HepG2 (cell line): ENCODE results near the gene SERTAD3. TPM values are rescaled to one million over a fixed set of nuclear protein-coding genes. Genes with fewer than 3 reads are reported as not detected.

ENCODE experiments used
- ATAC-seq: fragments of 200-7000 bp; cut with Tn5 transposase; 3 replicates; pipeline ENCODE4 v1.9.1; 2020; ENCODE audit warnings: mild to moderate bottlenecking, moderate library complexity
- BruUV-seq: library from RNA; stranded (reverse); fragments of 400-500 nt; replicated peaks from 2 replicates; lab custom pipeline; 2021; lab: Mats Ljungman, UMichigan
- CTCF ChIA-PET: fragments of 300-600 bp; formaldehyde crosslinking; extraction: SDS; loops from one replicate; lab custom pipeline; 2021; ENCODE audit warnings: low total read pairs, inconsistent platforms, low intra/inter-chr PET ratio; lab: Yijun Ruan, JAX
- POLR2A ChIA-PET: fragments of 350-600 bp; sonication (Branson Sonifier 250); formaldehyde crosslinking; loops from one replicate; lab custom pipeline; 2020; ENCODE audit warnings: antibody characterized with exemption, inconsistent platforms; lab: Yijun Ruan, JAX
- DNase-seq: peaks from one replicate; pipeline ENCODE4 v3.0.0-alpha.2; 2015; ENCODE audit warnings: low spot score
- FAIRE-seq: peaks from 3 replicates; lab custom pipeline; 2011; peaks lifted over from hg19 to GRCh38; lab: Jason Lieb, UNC
- H2AFZ ChIP-seq: one replicate; pipeline ENCODE4 v1.6.1; 2011; ENCODE audit warnings: low read length, inconsistent platforms
- H3K27ac ChIP-seq: fragments of 300-600 bp; 3 replicates; pipeline ENCODE4 v1.8.0; 2011; ENCODE audit warnings: mixed run types, mild to moderate bottlenecking, mixed read lengths, low read length, inconsistent platforms; ENCODE audit not compliant: insufficient read depth; ENCODE audit errors: extremely low read length
- H3K27me3 ChIP-seq, 2 experiments: fragments of 200-600 bp in 1 of 2; 2 replicates in 1 of 2; 3 replicates in 1 of 2; pipeline versions ENCODE4 v1.6.0 to v1.8.0; 2011; ENCODE audit warnings: low read length in 2 of 2, mild to moderate bottlenecking in 2 of 2, moderate library complexity in 2 of 2, inconsistent platforms in 1 of 2; ENCODE audit not compliant: insufficient read depth in 2 of 2, control insufficient read depth in 1 of 2
- H3K36me3 ChIP-seq, 2 experiments: fragments of 200-600 bp in 1 of 2; replicated peaks in 1 of 2; 2 replicates in 1 of 2; 3 replicates in 1 of 2; pipeline versions ENCODE4 v1.5.1 to v1.8.0; 2011; ENCODE audit warnings: low read length in 2 of 2, inconsistent platforms in 1 of 2; ENCODE audit not compliant: insufficient read depth in 2 of 2, control insufficient read depth in 1 of 2
- H3K4me1 ChIP-seq: 2 replicates; pipeline ENCODE4 v1.5.1; 2012; ENCODE audit warnings: low read length, inconsistent platforms; ENCODE audit not compliant: insufficient read depth
- H3K4me2 ChIP-seq: 2 replicates; pipeline ENCODE4 v1.6.0; 2011; ENCODE audit warnings: low read depth, low read length, inconsistent platforms
- H3K4me3 ChIP-seq, 3 experiments: fragments of 200-600 bp in 1 of 3; sonication (generic), shearing (Covaris generic) in 1 of 3; replicated peaks in 1 of 3; 2 replicates each; pipeline ENCODE4 v1.5.1; 2011 to 2016; ENCODE audit warnings: low read length in 3 of 3, inconsistent platforms in 2 of 3, low read depth in 2 of 3, mild to moderate bottlenecking in 2 of 3, control low read depth in 1 of 3, mixed read lengths in 1 of 3; ENCODE audit not compliant: insufficient read depth in 1 of 3
- H3K79me2 ChIP-seq: one replicate; pipeline ENCODE4 v1.6.1; 2011; ENCODE audit warnings: low read length, inconsistent platforms; ENCODE audit not compliant: insufficient read depth
- H3K9ac ChIP-seq: 2 replicates; pipeline ENCODE4 v1.6.0; 2011; ENCODE audit warnings: mild to moderate bottlenecking, low read depth, low read length, inconsistent platforms; ENCODE audit not compliant: insufficient read depth
- H3K9me3 ChIP-seq: 2 replicates; pipeline ENCODE4 v1.5.1; 2012; ENCODE audit warnings: mild to moderate bottlenecking, low read length
- H4K20me1 ChIP-seq: 2 replicates; pipeline ENCODE4 v1.6.0; 2011; ENCODE audit warnings: inconsistent platforms, mild to moderate bottlenecking, low read length, moderate library complexity; ENCODE audit not compliant: insufficient read depth
- CEBPG ChIP-seq: IDR thresholded peaks from 2 replicates; pipeline ENCODE4 v1.6.1; 2016
- HHEX ChIP-seq: IDR thresholded peaks from 2 replicates; pipeline ENCODE4 v1.6.1; 2016; ENCODE audit warnings: control low read depth
- KDM5A ChIP-seq: fragments of 200-600 bp; sonication (generic); IDR thresholded peaks from 2 replicates; pipeline ENCODE4 v1.7.0; 2018; ENCODE audit warnings: antibody characterized with exemption, mild to moderate bottlenecking, low read length, borderline replicate concordance
- SRSF9 ChIP-seq: fragments of 200-400 bp; formaldehyde crosslinking; IDR thresholded peaks from 2 replicates; pipeline ENCODE4 v1.6.1; 2018; ENCODE audit warnings: borderline replicate concordance, mild to moderate bottlenecking, low read depth, low read length; ENCODE audit not compliant: insufficient read depth, poor library complexity, severe bottlenecking
- ZBTB21 ChIP-seq: sonication (generic); formaldehyde crosslinking; IDR thresholded peaks from 2 replicates; pipeline ENCODE4 v1.4.0; 2020; ENCODE audit warnings: missing genetic modification reagents
- WGBS: methylation state at CpG from one replicate; pipeline ENCODE4 v1.1.6; 2017; ENCODE audit warnings: low lambda C conversion rate; 5-methylcytosine and 5-hydroxymethylcytosine counted together
- in situ Hi-C: cut with HindIII; loops from 2 replicates; pipeline ENCODE4 v1.10.0; 2017; ENCODE audit warnings: low pct_unique_long_range_greater_than_20kb; ENCODE audit not compliant: extremely low pct_ligation_motif_present
- intact Hi-C: fragments of 100-400 bp; cut with micrococcal nuclease; formaldehyde crosslinking; loops from one replicate; pipeline ENCODE4 v1.10.0; 2022; ENCODE audit not compliant: unreplicated experiment
- polyA plus RNA-seq, 8 experiments: library from polyadenylated mRNA; depleted of rRNA in 3 of 8; stranded (reverse) in 7 of 8; unstranded in 1 of 8; fragments of >200 nt; fragmentation: Illumina TruSeq in 4 of 8; extraction: Trizol in 4 of 8; gene quantifications; 2 replicates each; pipeline versions ENCODE4 v1.2.1 to v1.2.3, GENCODE V29; 2011 to 2016; ENCODE audit warnings: low read depth in 4 of 8, missing spikeins in 1 of 8, mixed read lengths in 1 of 8; ENCODE audit not compliant: insufficient read depth in 1 of 8
- total RNA-seq, 5 experiments: library from RNA; depleted of rRNA; stranded (reverse); fragments of >200 nt; fragmentation: Illumina TruSeq; extraction: Trizol; gene quantifications; 2 replicates each; pipeline ENCODE4 v1.2.3, GENCODE V29; 2016; ENCODE audit warnings: low read depth in 1 of 5

SERTAD3 gene
- total and polyA plus RNA-seq, 2 of the 13 experiments (the other 11 are each of a cell fraction or from before 2014, with no cell fraction given), result 9.6 to 16.9 TPM

DNA sequence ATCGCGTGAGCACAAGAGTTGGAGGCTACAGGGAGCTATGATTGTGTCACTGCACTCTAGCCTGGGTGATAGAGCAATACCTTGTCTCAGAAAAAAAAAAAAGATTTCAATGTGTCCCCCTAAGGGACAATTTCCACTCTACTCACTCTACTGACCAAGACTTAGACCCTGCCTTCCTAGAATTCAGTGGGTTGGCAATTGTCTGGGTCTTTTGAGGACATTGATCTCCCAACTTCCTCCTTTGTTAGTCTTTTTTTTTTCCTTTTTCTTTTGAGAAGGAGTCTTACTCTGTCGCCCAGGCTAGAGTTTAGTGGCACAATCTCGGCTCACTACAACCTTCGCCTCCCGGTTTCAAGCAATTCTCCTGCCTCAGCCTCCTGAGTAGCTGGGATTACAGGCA lies 24.9 kb upstream of the SERTAD3 start:
- no peak overlapping the region for H2AFZ ChIP-seq
- no peak for FAIRE-seq
- DNase-seq, result no peak
- H3K4me3 ChIP-seq, result no peak overlapping the region
- 76% methylated on average over 6 of the region's 6 CpGs for WGBS
- H3K79me2 ChIP-seq, result no peaks in the 10 kb centered on the region
- CTCF ChIA-PET, result no interaction called here
- no peaks in the 10 kb centered on the region for H4K20me1 ChIP-seq
- H3K9me3 ChIP-seq, result no peaks in the 10 kb centered on the region
- BruUV-seq, result no TSS peak
- no peak overlapping the region for H3K27ac ChIP-seq
- peaks cover 1 to 17% of the 10 kb centered on the region in 2 experiments; a peak in 3 of 5 replicates for H3K27me3 ChIP-seq
- intact Hi-C loops, result loop anchor here (10.0 kb wide), 1 partner anchor 56 kb away; no protein-coding TSS in a partner anchor
- TF ChIP-seq SRSF9 (no peak), ZBTB21 (CRISPR knock-in tag) (no peak), CEBPG (CRISPR knock-in tag) (no peak), KDM5A (no peak)
- POLR2A ChIA-PET, result no interaction called here
- H3K9ac ChIP-seq, result no peak overlapping the region
- no peak for ATAC-seq
- no peaks in the 10 kb centered on the region for H3K36me3 ChIP-seq
- no peak overlapping the region for H3K4me2 ChIP-seq
- in situ Hi-C loops, result no loop called here
- H3K4me1 ChIP-seq, result peaks cover 23% of the 10 kb centered on the region

DNA sequence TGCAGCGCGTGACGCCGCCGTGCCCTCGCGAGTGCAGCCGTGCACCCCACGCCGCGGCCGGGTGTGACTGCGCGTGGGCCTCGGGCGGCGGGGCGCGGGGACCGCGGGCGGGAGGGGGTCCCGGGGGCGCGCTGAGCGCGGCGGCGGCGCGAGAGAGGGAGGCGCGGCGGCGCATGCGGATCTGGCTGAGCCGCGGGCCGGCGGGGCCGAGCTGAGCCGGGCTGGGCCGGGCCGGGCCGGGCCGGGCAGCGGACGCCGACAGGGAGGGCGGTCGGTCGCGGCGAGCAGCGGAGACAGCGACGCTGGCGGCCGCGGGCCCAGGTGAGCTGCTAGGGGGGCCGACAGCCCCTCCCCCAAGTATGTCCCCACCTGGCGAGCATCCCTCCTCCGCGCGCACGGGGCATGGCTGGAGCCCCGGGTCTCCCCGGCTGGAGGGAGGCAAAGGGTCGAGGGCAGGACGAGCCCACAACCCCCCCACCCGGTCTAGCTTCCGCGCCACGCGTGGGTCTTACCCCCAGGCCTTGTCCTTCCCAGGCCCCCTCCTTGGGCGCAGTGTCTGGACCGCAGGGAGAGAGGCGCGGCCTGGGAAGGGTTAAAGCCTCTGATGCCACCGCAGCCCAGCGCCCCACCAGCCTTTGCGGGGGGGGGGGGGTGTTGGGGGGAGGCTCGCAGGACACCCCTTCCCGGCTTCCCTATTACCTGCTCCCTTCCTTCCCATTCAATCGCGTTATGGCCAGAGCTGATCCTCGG lies 23.0 kb upstream of the SERTAD3 start, which contains the start of gene SPTBN4:
TSS of gene SPTBN4 (plus strand) at position 17 of the 750 bp plus-strand sequence. CDS start 5,621 bp downstream, outside the sequence.
- no TSS peak for BruUV-seq
- Histone ChIP-seq H3K9me3 (no peaks in the 10 kb centered on the region), H4K20me1 (no peaks in the 10 kb centered on the region), H2AFZ (no peak within 1 kb of the TSS), H3K27ac (no peak within 1 kb of the TSS), H3K9ac (peak within 1 kb of the TSS; percentile 37; the same call in 1 of the 2 replicates), H3K27me3 (peaks cover 1 to 17% of the 10 kb centered on the region in 2 experiments; a peak in 3 of 5 replicates), H3K79me2 (no peaks in the 10 kb centered on the region), H3K4me3 (peak within 1 kb of the TSS; percentile 44 to 75 (median 62)), H3K36me3 (no peaks in the 10 kb centered on the region), H3K4me1 (peaks cover 37% of the 10 kb centered on the region), H3K4me2 (peak within 1 kb of the TSS; percentile 99)
- WGBS, result 32% methylated on average over 8 of the region's 87 CpGs
- DNase-seq (no peak), FAIRE-seq (no peak), ATAC-seq (no peak)
- in situ Hi-C loops (no loop called here), intact Hi-C loops (loop anchor here (10.0 kb wide), 1 partner anchor 58 kb away; no protein-coding TSS in a partner anchor)
- TF ChIP-seq HHEX (CRISPR knock-in tag), result no peak
- ChIA-PET POLR2A (interaction anchor here (4.0 kb wide), 1 partner anchor 42 kb away, joined by 47 read pairs; the partner anchor contains the start of gene SERTAD1), CTCF (no interaction called here)
